Keratinocyte (primary cell): ENCODE measurements around the gene PLSCR4.

ENCODE experiments used
- EZH2 ChIP-seq: IDR thresholded peaks from one replicate; pipeline ENCODE4 v1.6.1; 2012; ENCODE audit warnings: inconsistent platforms, mild to moderate bottlenecking, low read length, moderate library complexity
- TF ChIP-seq, protein P1 (sequence below), 3 experiments: IDR thresholded peaks in 1 of 3; conservative IDR thresholded peaks in 1 of 3; optimal IDR thresholded peaks in 1 of 3; 2 replicates in 2 of 3; 3 replicates in 1 of 3; pipeline versions ENCODE3 to v1.5.1; 2011; ENCODE audit warnings: low read length in 3 of 3, mild to moderate bottlenecking in 3 of 3, moderate library complexity in 2 of 3, control low read depth in 1 of 3, inconsistent platforms in 1 of 3; ENCODE audit not compliant: insufficient read depth in 2 of 3; ENCODE audit errors: extremely low read depth in 1 of 3

DNA sequence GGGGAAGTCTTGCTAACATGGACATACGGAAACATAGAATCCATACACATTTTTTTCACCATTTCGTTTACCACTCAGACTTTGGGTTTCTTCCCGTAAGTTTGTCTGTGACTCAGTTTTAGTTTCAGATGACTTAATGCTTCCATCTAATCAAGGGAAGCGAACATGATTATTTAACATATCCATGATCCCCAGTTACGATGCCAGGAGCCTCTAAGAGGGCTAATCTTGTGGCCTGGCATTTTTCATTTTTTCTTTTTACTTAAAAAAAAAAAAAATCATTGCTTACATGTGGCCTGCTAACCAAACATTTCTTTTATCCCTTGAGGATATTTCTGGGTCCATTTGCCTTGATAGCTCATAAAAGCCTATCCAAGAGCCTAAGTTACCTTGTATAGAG lies 69.7 kb downstream of the PLSCR4 start:
- TF ChIP-seq, protein P1, sequence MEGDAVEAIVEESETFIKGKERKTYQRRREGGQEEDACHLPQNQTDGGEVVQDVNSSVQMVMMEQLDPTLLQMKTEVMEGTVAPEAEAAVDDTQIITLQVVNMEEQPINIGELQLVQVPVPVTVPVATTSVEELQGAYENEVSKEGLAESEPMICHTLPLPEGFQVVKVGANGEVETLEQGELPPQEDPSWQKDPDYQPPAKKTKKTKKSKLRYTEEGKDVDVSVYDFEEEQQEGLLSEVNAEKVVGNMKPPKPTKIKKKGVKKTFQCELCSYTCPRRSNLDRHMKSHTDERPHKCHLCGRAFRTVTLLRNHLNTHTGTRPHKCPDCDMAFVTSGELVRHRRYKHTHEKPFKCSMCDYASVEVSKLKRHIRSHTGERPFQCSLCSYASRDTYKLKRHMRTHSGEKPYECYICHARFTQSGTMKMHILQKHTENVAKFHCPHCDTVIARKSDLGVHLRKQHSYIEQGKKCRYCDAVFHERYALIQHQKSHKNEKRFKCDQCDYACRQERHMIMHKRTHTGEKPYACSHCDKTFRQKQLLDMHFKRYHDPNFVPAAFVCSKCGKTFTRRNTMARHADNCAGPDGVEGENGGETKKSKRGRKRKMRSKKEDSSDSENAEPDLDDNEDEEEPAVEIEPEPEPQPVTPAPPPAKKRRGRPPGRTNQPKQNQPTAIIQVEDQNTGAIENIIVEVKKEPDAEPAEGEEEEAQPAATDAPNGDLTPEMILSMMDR (optimal IDR thresholded peaks at IDR 0.05 in 1 of 3, IDR thresholded peaks at IDR 0.05 in 1 of 3, conservative IDR thresholded peaks at IDR 0.05 in 1 of 3; ENCODE audit: extremely low read depth in 1 of 3, insufficient read depth in 2 of 3, low read length in 3 of 3): no peak
- no peak for TF ChIP-seq EZH2
